B cell (primary cell): Measurements from ENCODE around the gene INPP4A.

Source experiments
- EZH2 ChIP-seq: IDR thresholded peaks from 2 replicates; pipeline ENCODE4 v1.6.1; 2012; ENCODE audit warnings: borderline replicate concordance, low read depth, mild to moderate bottlenecking, moderate library complexity, low read length; ENCODE audit not compliant: insufficient read depth, poor library complexity, severe bottlenecking
- TF ChIP-seq, protein P1 (sequence below): fragments of 200-600 bp; IDR thresholded peaks from one replicate; pipeline ENCODE4 v1.8.0; 2022; ENCODE audit warnings: antibody characterized with exemption, mild to moderate bottlenecking

DNA sequence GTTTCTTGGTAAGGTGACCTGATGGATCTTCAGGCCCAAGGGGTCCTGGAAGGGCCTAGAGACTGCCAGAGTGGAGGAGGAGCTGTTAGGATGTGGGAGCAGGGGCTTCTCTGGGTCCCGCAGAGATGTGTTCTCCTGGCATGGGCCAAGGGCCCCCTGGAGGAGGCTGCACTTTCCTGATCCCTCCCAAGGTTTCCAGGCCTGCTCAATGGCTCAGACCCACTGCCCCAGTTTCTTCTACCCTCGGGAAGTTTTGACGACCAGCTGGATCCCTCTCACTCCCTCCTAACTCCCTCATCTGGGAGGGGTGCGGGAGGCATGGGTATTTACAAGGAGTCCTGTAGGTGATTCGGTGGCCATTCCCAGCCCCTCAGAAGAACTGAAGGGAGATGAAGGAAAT is 127.6 kb downstream of the INPP4A start:
- TF ChIP-seq, protein P1, sequence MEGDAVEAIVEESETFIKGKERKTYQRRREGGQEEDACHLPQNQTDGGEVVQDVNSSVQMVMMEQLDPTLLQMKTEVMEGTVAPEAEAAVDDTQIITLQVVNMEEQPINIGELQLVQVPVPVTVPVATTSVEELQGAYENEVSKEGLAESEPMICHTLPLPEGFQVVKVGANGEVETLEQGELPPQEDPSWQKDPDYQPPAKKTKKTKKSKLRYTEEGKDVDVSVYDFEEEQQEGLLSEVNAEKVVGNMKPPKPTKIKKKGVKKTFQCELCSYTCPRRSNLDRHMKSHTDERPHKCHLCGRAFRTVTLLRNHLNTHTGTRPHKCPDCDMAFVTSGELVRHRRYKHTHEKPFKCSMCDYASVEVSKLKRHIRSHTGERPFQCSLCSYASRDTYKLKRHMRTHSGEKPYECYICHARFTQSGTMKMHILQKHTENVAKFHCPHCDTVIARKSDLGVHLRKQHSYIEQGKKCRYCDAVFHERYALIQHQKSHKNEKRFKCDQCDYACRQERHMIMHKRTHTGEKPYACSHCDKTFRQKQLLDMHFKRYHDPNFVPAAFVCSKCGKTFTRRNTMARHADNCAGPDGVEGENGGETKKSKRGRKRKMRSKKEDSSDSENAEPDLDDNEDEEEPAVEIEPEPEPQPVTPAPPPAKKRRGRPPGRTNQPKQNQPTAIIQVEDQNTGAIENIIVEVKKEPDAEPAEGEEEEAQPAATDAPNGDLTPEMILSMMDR: no peak
- TF ChIP-seq EZH2: no peak
